Activated CD4-positive, alpha-beta T cell treated with anti-CD3 and anti-CD28 coated beads for 1 hour (primary cell): ENCODE data around the gene ZNF683.
A peak's percentile ranks its signal among the peaks of the same experiment; 100 is the strongest.
"Not testable (repeated sequence)": the region's sequence is repeated elsewhere in the genome, so short reads cannot be mapped to it uniquely, and the experiment has no call there.

Experiments
- DNase-seq: peaks from one replicate; pipeline ENCODE4 v3.0.0-alpha.2; 2020

Gene ZNF683

DNA sequence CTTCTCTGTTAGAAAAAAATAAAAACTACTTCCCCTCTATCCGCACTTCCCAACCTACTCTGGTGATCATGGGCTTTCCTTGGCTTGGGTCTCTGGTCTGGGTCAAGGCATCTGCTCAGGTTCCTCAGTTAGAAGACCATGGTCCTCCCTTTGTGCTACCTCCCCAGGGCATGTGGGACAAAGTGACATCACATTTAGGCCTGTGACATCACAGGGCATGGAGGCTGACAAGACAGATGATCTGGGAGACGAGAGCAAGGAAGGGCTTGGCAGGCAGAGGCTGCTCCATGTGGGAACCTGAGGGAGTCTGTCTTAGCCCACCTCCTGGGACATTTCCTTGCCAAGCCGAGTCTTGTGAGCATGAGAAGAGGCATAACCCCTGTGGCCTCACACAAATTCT is at the start of gene ZNF683:
ZNF683 (minus strand) TSS at position 140 of the 400 bp plus-strand sequence. CDS start 4,179 bp downstream, outside the sequence.
- DNase-seq = not testable (repeated sequence)

DNA sequence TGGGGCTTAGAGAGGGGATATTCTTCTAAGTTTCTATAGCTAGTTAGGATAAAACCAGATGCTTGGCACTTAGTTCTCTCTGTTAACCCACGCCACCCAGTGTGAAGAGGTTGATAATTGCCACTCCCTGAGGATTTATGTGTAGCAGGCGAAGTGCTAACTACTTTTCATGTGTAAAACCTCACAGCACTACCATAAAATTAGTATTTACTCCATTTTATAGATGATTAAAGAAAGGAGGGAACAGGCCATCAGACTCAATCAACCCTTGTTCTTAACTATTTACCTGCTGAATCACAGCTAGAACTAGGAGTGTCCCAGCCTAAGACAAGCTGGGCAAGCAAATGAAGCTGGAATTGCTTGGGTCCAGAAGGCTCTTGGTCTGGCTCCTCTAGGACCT is 46.9 kb upstream of the ZNF683 start:
- DNase-seq = no peak

DNA sequence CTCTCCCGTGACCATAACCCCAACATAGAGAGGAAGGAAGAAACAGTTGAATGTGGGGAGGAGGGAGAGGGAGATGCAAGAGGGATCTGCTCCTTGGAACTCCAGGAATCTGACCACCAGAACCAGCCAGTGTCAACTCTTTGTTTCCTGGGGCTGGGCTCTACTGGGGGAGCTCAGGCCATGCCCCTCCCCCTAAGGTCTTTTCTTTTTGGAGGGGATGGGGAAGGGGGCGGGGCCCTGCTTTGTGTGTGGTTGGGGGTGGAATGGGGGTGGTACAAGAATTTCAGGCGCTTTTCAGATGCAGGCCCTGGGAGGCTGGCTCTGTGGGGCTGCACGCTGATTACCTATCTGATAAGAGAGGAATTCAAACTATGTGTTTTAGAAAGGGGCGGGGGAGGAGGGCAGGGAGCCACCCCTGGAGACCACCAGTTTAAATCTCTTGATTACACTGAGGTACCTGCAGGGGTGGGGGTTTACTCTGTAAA is 46.4 kb upstream of the ZNF683 start:
- no peak for DNase-seq

DNA sequence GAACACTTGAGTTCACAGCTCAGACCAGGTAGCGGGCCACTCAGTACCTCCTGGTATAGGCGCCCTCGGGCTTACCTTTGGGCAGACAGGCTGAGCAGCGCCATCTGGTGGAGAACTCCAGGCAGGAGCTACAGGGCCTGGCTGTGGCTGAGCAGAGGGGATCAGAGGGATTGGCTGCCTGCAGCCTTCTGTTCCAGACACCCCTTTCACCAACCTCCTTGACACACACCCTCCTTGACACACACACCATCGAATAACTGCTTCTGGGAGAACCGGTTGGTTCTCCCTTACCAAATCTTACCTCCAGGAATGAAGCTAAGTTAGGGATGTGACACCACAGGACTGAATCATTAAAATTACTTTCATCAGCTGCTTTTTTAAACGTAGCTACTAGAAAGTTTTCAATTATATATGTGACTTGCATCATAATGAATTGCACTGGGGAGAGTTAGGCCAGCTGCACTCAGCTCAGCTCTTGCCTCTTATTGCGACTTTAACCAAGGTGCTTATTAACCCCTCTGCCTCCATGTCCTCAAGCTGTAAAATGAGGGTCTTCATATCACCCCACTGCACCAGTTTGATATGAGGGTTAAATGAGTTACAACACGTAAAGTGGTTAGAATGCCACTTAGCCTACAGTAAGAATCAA is 44.7 kb upstream of the ZNF683 start:
- DNase-seq = peak; percentile 74

DNA sequence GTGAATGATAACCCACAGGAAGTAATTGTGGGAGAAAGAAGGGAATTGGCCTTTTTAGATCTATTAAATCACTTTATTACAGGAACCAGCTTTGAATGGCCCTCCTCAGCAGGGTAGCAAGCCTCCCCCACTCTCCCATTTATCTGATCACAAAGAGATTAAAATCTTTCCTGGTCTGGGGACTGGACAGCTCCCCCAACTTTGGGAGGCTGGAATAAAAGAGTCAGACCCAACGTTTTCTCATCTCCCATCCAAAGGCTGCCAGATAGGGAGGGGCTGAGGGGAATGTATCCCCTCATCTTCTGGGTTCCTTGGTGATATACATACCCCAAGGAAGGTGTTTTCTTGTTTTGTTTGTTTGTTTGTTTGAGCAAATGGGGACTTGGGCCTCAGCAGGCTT is 40.5 kb upstream of the ZNF683 start:
- no peak for DNase-seq

DNA sequence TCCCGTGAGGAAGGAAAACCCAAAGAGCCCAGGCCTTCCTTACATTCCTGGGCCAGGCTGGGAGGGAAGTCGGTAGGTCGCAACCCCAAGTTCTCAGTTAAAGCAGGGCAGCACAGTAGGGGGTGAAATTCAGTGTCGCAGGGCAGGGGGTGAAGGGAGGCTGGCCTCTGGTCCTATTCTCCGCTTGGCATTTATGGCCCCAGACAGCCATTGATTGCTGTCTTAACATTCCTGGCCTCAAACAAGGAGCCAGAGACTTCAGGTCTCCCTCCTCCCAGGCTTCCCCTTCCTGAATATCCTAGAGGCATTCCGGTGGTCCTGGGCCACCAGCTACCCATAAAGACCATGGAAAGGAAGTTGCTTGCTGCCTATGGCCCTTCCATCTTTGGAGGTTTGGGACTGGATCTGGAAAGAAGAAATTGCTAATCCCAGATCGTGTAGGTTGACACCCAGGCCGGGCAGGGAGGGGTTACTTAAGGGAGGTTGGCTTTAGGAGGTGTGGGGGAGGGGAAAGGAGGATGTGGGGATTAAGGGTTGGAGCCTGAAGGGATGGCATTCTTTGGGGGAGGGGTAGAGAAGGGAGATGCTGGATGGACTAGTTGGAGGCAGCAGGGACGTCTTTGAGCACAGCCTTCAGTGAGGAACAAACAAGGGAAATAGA is 39.8 kb upstream of the ZNF683 start:
- no peak for DNase-seq

DNA sequence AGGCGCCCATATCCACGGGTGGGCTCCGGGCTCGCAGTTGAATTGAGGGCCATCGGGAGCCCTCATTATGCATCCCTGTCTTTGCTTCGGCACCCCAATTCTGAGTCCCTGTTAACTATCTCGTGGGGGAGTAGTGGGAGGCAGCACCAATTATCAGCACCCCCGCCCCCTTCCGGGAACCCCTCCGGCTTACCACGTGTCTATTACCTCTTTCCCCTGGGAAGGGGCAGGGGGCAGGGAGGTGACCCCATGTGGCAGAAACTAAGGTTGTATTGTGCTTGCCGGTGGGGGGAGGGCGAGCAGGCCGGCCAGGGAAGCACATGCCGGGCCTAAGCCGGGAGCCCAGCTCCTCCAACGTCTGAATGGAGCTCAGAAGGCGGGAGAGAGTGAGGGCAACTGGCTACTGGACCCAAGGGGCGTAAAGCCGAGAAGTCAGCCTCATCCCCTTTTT is 39.1 kb upstream of the ZNF683 start:
- DNase-seq = no peak

DNA sequence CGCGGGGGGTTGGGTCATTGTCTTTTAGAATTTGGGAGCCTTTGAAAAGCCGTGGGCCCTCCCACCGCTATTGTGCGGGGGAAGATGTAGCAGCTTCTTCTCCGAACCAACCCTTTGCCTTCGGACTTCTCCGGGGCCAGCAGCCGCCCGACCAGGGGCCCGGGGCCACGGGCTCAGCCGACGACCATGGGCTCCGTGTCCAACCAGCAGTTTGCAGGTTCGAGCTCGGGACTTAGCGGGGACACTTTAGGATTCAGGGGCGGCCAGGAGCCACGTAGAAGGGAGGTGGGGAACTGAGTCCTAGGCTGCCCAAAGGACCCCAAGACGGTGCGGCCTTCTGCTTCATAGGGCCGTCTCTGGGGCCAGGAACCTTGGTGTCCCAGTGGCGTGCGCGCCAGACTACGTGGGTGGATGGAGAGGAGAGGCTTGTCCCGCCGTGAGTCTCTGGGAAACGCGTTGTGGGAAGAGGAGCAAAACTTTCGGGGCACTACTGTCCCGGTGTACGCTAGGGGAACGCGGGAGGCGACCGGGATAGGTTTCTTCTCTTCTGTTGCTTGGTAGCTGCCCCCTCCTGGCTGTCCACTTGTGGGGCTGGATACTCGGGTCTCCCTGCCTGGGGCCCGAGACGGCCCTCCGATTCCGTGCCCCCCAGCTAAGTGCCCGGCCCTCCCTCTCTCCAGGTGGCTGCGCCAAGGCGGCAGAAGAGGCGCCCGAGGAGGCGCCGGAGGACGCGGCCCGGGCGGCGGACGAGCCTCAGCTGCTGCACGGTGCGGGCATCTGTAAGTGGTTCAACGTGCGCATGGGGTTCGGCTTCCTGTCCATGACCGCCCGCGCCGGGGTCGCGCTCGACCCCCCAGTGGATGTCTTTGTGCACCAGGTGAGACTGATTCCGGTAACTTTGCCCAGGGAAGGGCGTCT is 38.4 kb upstream of the ZNF683 start, which contains the start of gene LIN28A:
LIN28A (plus strand) TSS at position 112 of the 918 bp plus-strand sequence; CDS start at position 187, 75 bp downstream.
- DNase-seq = no peak

DNA sequence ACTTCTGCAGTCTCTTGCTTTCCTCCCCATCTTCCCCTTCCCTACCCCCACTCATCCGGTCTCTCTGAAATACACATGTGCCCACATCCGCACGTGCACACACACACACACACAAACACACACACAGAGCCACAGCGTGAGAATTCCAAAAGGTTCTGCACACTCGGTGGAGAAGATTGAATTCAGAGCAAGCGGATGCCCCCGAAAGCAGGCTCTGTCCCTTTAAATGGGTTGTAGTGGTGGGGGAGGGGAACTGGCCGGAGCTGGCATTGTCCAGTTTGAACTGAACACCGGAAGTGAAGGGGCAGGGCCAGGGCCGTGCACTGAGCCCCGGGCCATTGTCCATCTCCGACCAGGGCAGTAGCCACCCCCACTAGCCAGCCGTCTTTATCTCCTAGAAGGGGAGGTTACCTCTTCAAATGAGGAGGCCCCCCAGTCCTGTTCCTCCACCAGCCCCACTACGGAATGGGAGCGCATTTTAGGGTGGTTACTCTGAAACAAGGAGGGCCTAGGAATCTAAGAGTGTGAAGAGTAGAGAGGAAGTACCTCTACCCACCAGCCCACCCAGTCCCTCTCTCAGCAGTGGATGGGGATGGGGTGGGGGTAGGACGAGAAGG is 36.7 kb upstream of the ZNF683 start:
- no peak for DNase-seq

DNA sequence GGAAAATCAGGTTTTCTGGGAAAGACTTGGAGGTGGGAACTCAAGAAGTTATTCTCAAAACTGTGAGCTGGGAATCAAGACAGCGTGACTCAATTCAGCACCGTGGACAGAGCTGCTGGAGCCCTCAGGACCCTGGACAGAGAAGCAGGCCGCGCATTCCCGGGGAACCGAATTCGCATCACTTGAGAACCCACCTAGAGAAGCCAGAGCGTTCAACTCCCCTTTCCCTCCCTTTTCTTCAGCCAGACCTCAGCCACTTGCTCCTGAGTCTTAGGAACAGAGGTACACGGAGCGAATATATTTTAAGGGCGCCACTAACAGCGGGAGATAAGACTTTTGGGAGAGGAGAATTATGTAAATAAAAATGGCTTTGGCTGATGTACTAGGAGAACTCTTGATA is 36.1 kb upstream of the ZNF683 start:
- DNase-seq = peak; percentile 68

DNA sequence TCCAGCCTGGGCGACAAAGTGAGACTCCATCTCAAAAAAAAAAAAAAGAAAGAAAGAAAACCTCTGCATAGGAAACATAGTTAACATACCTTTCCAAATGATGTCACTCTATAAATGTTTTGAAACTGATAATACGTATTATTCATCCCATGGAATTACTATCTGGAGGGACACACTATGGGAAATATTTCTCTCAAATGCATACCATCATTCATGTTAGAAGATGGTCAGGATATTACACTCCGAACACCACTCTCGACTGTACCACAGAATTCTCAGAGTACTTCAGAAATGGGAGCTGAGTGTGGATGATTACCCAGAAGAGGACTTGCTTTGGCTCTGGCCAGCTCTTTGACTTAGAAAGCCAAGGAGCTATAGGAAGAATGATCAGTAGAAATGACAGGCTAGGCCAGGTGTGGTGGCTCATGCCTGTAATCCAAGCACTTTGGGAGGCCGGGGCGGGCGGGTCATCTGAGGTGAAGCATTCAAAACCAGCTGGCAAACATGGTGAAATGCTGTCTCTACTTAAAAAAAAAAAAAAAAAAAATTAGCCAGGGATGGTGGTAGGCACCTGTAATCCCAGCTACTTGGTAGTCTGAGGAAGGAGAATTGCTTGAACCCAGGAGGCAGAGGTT is 32.8 kb upstream of the ZNF683 start:
- no peak for DNase-seq

DNA sequence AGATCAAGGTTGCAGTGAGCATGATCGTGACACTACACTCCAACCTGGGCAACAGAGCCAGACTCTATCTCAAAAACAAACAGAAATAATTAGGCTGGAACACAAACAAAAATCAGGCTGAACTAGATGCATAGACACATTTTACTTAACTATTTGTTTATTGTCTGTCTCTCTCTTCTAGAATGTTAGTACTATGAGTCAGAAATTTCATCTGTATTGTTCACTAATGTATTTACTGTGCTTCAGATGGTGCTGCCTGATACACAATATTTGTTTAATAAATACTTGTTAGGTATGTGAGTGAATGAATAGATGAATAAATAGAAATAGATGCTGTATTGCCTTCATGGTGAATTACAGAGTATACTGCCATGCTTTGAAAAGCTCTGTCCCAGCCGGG is 32.1 kb upstream of the ZNF683 start:
- no peak for DNase-seq

DNA sequence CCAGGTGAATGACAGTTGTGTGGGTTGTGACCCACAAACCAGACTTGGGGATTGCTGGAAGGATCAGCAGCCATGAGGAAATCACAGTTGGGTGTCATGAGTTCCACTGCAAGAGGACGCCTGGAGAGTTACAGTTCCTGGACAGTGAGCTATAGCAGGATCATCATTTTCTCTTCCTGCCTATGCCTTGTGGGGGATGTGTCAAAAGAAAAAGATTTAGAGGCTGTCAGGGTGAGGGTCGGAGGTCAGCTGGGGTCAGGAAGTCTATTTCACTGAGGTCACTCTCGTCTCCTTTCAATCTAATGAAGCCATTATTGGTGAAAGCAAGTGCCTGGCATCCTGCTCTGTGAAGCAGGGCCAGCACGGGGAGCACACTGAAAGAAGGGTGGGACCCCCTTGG is 31.1 kb upstream of the ZNF683 start:
- no peak for DNase-seq

DNA sequence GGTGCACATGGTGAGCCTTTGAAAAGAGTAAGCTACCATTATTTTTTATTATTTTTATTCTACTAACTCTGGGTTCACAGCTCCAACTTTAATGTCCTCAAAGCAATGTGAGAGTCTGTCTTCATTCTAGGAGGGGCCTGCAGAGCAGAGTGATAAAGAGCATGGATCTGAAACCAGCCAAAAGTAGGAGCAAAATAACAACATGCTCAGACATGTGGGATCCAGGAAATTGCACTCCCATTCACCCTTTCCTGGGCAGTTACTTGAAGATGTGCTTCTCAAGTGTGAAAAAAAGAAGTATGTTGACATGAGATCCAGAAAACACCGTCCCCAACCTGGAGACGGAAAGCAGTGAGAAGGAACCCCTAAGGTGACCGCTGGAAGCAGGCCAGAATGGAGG is 29.3 kb upstream of the ZNF683 start:
- DNase-seq = no peak

DNA sequence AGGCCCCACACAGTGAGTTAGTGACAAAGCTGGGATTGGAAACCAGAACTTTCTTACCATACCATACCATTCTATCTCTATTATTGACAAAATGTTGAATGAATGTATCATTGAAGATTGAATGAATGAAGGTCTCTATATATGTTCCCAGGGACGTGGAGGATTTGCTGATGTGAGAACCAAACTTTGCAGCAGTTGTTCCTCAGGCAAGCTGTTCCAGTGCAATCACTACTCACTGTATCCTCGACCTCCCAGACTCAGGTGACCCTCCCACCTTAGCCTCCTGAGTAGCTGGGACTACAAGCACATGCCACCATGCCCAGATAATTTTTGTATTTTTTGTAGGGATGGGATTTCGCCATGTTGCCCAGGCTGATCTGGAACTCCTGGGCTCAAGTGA is 26.5 kb upstream of the ZNF683 start:
- no peak for DNase-seq

DNA sequence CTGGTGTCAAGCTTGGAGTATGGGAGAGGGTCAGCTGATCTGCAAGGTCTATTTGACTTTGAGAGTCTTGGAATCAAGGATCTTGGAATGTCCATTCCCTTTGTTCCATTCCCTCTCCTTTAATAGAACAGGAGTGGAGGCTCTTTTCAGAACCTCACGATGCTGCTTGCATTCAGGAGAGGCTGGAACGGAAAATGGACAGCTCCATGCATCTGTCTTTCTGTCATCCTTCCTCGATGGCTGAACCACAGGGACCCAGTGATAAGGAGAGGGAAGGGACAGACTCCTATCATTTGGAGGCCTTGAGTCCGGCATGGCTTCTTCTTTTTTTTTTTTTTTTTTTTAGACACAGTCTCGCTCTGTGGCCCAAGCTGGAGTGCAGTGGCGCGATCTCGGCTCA is 23.2 kb upstream of the ZNF683 start:
- no peak for DNase-seq

DNA sequence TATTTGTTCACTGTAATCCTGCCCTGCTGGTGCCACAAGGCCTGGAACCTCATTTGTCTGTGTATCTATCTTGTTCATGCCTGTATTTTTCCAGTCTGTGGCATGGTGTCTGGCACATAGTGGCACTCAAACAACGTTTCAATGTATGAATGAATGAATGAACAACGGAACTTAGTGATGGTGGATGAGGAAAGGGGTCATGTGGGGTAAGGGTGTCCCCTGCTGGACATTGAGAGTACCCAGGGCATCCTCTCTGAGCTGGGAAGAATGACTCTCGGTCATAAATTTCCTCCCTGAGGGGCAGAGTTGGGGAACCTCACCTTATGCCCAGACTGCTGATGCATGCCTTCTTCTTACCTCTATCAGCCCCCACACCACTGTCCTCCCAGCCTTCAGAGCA is 18.9 kb upstream of the ZNF683 start:
- DNase-seq = no peak

DNA sequence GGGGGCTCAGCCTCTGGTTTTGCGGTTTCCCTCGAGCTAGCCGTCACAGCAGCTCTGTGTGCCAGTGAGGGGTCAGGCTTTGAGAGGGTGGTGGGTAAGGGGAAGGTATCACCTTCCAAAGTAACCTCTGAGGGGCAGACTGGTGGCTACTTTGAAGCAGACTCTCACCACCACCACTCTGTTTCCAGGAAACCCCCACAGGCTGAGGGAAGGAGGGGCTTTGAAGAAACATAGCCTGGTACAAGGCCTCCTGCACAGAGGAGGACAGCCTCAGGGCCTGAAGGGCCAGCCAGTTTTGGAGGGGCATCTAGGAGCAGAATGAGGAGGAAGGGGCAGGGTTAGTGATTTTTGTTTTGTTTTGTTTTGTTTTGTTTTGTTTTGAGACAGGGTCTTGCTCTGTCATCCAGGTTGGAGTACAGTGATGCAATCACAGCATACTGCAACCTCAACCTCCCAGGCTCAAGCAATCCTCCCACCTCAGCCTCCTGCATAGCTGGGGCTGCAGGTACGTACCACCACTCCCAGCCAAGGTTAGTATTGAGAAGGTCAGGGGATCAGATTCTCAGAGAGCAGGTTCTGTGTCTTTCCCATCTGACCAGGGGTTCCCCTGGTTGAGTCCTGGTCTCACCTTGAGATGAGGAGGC is 17.2 kb upstream of the ZNF683 start:
- no peak for DNase-seq

DNA sequence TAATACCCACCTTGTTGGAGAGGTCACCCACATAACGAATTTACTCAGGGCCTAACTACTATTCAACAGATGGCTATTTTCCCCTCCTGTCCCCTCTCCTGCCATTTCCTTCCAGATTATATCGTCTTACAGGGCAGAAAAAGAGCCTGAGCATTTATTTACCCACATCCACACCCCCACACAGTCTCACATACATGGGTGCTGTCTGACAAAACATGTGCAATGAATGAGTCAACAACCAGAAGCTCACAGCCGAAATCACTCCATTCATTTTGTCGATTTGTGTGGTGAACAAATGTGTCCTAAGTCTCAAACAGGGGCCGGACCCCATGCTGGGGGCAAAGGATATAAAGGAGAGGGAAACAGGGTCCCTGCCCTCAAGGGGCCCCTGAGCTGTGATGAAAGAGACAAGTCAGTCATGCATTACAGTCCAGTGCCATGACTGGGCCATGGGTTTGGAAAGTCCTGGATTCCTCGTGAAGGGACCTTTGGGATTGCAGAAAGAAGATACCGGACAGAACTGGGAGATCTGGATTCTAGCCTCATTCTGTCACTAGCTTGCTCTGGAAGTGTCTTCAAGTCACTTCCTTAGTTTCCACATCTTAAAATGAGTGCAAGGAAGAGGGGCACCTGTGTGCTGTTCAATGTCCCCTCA is 16.4 kb upstream of the ZNF683 start:
- DNase-seq = no peak

DNA sequence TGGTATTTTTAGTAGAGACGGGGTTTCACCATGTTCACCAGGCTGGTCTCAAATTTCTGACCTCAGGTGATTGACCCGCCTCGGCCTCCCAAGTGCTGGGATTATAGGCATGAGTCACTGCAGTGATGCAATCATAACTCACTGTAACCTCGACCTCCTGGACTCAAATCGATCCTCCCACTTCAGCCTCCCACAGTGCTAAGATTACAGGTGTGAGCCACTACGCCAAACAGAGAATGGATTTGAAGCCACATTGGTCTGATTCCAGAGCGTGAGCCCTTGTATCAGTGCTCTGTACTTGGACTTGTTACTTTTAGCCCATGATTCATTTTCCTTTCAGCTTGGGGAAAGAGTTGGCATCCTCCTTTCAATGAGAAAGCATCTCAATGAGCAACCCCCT is 14.9 kb upstream of the ZNF683 start:
- DNase-seq = no peak

DNA sequence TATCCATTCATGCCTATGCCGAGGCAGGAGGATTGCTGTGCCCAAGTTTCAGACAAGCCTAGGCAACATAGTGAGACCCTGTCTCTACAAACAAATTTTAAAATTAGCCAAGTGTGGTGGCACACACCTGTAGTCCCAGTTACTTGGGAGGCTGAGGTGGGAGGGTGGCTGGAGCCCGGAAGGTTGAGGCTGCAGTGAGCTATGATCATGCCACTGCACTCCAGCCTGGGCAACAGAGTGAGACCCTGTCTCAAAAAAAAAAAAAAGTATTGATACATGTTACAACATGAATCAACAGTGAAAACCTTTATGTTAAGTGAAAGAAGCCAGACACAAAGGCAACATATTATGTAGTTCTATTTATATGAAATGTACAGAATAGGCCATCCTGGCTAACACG is 12.5 kb upstream of the ZNF683 start:
- DNase-seq = not testable (repeated sequence)
